ENCODE measurements around the gene FUBP3. TPM values are rescaled to one million over a fixed set of nuclear protein-coding genes. Genes with fewer than 3 reads are reported as not detected.
A peak's percentile ranks its signal among the peaks of the same experiment; 100 is the strongest.

FUBP3 gene
- total RNA-seq, 4 donors from 2014 or later, result 71.7 to 83.9 (median 77.8) TPM

DNA sequence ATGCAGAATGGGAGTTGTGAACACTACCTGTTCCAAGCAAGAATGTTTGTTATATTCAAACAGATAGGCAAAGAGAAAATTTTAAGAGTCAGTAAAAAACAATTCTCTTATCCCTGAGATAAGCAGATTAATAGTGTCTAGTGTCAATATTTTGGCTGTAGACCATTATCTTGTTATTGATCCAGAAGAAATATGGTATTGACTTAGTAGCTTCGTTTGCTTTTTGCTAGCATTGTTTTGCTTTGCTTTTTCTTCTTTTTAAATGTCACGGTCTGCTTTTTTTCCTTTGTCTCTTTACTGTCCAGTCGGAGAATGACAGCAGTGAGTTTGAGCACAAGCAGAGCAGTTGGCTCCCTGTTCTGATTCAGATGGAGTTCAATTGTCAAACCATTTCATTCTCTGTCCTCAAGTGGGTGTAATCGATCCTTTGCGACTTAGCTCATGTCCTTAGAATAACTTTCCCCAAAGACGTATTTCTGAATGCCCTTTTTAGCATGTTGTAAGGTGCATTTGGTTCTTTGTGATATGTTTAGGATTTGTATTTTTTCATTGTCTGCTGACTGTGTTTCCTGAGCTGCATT, 29.3 kb downstream of the FUBP3 start:
- intact Hi-C loops (cut with DNase I), result no loop called here
- TF ChIP-seq, protein P1, sequence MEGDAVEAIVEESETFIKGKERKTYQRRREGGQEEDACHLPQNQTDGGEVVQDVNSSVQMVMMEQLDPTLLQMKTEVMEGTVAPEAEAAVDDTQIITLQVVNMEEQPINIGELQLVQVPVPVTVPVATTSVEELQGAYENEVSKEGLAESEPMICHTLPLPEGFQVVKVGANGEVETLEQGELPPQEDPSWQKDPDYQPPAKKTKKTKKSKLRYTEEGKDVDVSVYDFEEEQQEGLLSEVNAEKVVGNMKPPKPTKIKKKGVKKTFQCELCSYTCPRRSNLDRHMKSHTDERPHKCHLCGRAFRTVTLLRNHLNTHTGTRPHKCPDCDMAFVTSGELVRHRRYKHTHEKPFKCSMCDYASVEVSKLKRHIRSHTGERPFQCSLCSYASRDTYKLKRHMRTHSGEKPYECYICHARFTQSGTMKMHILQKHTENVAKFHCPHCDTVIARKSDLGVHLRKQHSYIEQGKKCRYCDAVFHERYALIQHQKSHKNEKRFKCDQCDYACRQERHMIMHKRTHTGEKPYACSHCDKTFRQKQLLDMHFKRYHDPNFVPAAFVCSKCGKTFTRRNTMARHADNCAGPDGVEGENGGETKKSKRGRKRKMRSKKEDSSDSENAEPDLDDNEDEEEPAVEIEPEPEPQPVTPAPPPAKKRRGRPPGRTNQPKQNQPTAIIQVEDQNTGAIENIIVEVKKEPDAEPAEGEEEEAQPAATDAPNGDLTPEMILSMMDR (IDR thresholded peaks at IDR 0.05), result no peak
- no peak for TF ChIP-seq POLR2A (IDR thresholded peaks at IDR 0.05)
- peak overlapping the region; percentile 72 to 82 (median 80) for H3K27ac ChIP-seq
- no peak for DNase-seq
- no peak overlapping the region for H3K4me3 ChIP-seq (replicated peaks in 1 of 3)
- no peaks in the 10 kb centered on the region for H3K9me3 ChIP-seq
- WGBS, 2 donors, result 53 to 60% methylated on average over 6 of the region's 6 CpGs
- peaks cover 8 to 12% of the 10 kb centered on the region in 2 donors for H3K36me3 ChIP-seq
- H3K27me3 ChIP-seq, result no peaks in the 10 kb centered on the region
- H3K4me1 ChIP-seq, result peaks cover 31 to 37% of the 10 kb centered on the region in 2 donors

- DNase-seq, result peak; percentile 50 to 56
- Histone ChIP-seq H3K4me1 (peaks cover 31 to 37% of the 10 kb centered on the region in 2 donors), H3K36me3 (peaks cover 13 to 18% of the 10 kb centered on the region in 2 donors), H3K9me3 (no peaks in the 10 kb centered on the region), H3K27me3 (no peaks in the 10 kb centered on the region), H3K4me3 (replicated peaks in 1 of 3) (no peak overlapping the region), H3K27ac (peak overlapping the region; percentile 72 to 82 (median 80))
- intact Hi-C loops (cut with DNase I), result no loop called here
- WGBS, 2 donors, result 43 to 50% methylated on average over 8 to 9 of the region's 9 CpGs
- TF ChIP-seq, protein P1 (IDR thresholded peaks at IDR 0.05), result no peak
- TF ChIP-seq POLR2A (IDR thresholded peaks at IDR 0.05), result no peak
These were observed 29.8 kb downstream of the FUBP3 start for GRCh38 chr9:130609163-130609562.

DNA sequence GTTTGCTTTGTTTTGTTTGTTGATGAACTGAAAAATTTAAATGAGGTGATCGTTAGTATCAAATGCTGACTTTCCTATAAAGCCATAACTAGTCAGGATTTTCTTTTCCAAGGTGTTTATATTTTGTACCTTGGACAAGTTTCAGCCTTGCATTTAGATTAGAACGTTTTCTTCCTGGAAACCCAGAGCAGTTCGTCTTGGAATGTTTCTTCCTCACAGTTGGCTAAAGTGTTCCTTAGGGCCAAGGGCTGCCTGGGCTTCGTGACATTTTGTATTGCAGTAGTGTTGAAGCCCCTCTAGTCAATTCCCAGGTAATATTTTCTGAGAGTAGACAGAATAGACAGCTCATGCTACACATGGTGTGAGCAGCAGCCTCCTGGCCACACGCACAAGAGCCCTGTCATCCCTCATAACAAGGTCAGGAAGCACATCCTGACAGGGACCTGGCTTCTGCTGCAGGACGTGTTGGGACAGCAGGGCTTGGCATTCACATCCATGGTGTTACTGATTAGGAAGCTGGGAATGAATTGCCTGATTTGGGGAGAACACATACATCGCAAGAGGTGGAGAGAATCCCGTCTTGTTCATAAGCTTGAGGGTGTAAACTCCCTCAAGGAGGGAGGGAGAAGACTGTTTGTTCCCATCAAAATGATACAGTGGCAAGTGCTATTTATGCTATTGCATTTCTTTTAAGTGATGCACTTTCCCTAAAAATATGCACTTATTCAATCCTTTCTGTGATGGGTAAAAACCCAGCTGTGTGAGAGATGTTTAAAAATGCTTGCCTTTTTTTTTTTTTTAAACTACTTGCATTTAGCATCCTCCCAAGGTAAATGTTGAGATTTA, 31.7 kb downstream of the FUBP3 start:
- Histone ChIP-seq H3K27ac (no peak overlapping the region), H3K4me3 (replicated peaks in 1 of 3) (no peak overlapping the region), H3K4me1 (peaks cover 31 to 32% of the 10 kb centered on the region in 2 donors), H3K36me3 (peaks cover 31 to 37% of the 10 kb centered on the region in 2 donors), H3K27me3 (no peaks in the 10 kb centered on the region), H3K9me3 (no peaks in the 10 kb centered on the region)
- no peak for TF ChIP-seq POLR2A (IDR thresholded peaks at IDR 0.05)
- intact Hi-C loops (cut with DNase I), result no loop called here
- WGBS, 2 donors, result 80 to 87% methylated on average over 8 of the region's 8 CpGs
- no peak for DNase-seq

DNA sequence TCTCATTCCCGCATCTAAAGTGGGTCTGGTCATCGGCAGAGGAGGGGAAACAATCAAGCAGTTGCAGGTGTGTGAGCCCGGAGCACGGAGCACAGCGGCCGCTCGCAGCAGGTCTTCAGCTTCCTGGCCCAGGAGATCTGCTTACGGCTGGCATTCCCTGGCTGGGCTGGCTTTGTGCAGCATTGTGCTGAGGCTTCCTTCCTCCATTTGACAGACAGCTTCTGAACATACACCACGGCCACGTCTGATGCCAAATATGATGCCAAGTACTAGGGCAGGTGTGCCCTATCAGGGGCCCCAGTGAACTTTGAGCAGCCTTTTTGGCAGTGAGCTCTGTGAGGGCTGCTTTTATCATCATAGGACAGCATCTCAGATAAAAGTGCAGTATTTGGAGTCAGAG, 37.1 kb downstream of the FUBP3 start:
- no peak for DNase-seq
- Histone ChIP-seq H3K36me3 (peaks cover 82 to 87% of the 10 kb centered on the region in 2 donors), H3K9me3 (no peaks in the 10 kb centered on the region), H3K4me3 (replicated peaks in 1 of 3) (no peak overlapping the region), H3K4me1 (no peaks in the 10 kb centered on the region), H3K27me3 (no peaks in the 10 kb centered on the region), H3K27ac (no peak overlapping the region)
- intact Hi-C loops (cut with DNase I), result no loop called here
- 86 to 93% methylated on average over 2 to 10 of the region's 10 CpGs for WGBS, 2 donors
- no peak for TF ChIP-seq POLR2A (IDR thresholded peaks at IDR 0.05)
- TF ChIP-seq, protein P1 (IDR thresholded peaks at IDR 0.05), result no peak

- no peak for DNase-seq
- H3K4me1 ChIP-seq, result no peaks in the 10 kb centered on the region
- intact Hi-C loops (cut with DNase I), result no loop called here
- peaks cover 73 to 91% of the 10 kb centered on the region in 2 donors for H3K36me3 ChIP-seq
- H3K9me3 ChIP-seq, result no peaks in the 10 kb centered on the region
- WGBS, 2 donors, result 89 to 91% methylated on average over 10 of the region's 10 CpGs
- H3K4me3 ChIP-seq (replicated peaks in 1 of 3), result no peak overlapping the region
- no peak overlapping the region for H3K27ac ChIP-seq
- H3K27me3 ChIP-seq, result no peaks in the 10 kb centered on the region
- TF ChIP-seq, protein P1 (IDR thresholded peaks at IDR 0.05), result no peak
- TF ChIP-seq POLR2A (IDR thresholded peaks at IDR 0.05), result no peak
These were observed 44.1 kb downstream of the FUBP3 start for GRCh38 chr9:130623466-130623865.

Measured in thyroid gland (tissue), 4 donors.